ENCODE results near the gene BSND. TPM values are rescaled to one million over a fixed set of nuclear protein-coding genes. Genes with fewer than 3 reads are reported as not detected.

The BSND gene
- total and polyA plus RNA-seq, 5 donors from 2014 or later: not detected

- no peak overlapping the region for H3K4me3 Mint-ChIP-seq
- DNase-seq: no peak
- H3K27ac Mint-ChIP-seq: no peak overlapping the region
- H3K9me3 ChIP-seq (ENCODE audit: control insufficient read depth in 2 of 2, low read length in 2 of 2): no peaks in the 10 kb centered on the region
- H3K4me3 ChIP-seq (ENCODE audit: low read depth, low read length): no peak overlapping the region
- H3K9me3 Mint-ChIP-seq: peaks cover 0 to 1% (median 0%) of the 10 kb centered on the region in 7 donors
- no peak for ATAC-seq (ENCODE audit: low read depth in 2 of 2)
- no peaks in the 10 kb centered on the region for H3K4me1 ChIP-seq (ENCODE audit: control insufficient read depth, insufficient read depth, low read length, poor library complexity, severe bottlenecking)
- H3K27me3 ChIP-seq (ENCODE audit: control insufficient read depth, insufficient read depth, low read length): no peaks in the 10 kb centered on the region
- no peak overlapping the region for H3K27ac ChIP-seq (ENCODE audit: insufficient read depth, low read length, poor library complexity, severe bottlenecking)
- H3K27me3 Mint-ChIP-seq: peaks cover 5% of the 10 kb centered on the region
- no peaks in the 10 kb centered on the region for H3K36me3 ChIP-seq (ENCODE audit: control insufficient read depth, insufficient read depth, low read length)
- no peaks in the 10 kb centered on the region for H3K36me3 Mint-ChIP-seq
- H3K4me1 Mint-ChIP-seq: no peaks in the 10 kb centered on the region
Measured at GRCh38 chr1:55047611-55048010, 48.9 kb downstream of the BSND start.

GRCh38 chr1:55048453-55049270 lies 49.9 kb downstream of the BSND start:
- peaks cover 0 to 1% (median 0%) of the 10 kb centered on the region in 7 donors for H3K9me3 Mint-ChIP-seq
- DNase-seq: no peak
- H3K36me3 Mint-ChIP-seq: no peaks in the 10 kb centered on the region
- Histone ChIP-seq H3K4me3 (ENCODE audit: low read depth, low read length) (no peak overlapping the region), H3K4me1 (ENCODE audit: control insufficient read depth, insufficient read depth, low read length, poor library complexity, severe bottlenecking) (no peaks in the 10 kb centered on the region), H3K27ac (ENCODE audit: insufficient read depth, low read length, poor library complexity, severe bottlenecking) (no peak overlapping the region), H3K9me3 (ENCODE audit: control insufficient read depth in 2 of 2, low read length in 2 of 2) (no peaks in the 10 kb centered on the region), H3K36me3 (ENCODE audit: control insufficient read depth, insufficient read depth, low read length) (no peaks in the 10 kb centered on the region), H3K27me3 (ENCODE audit: control insufficient read depth, insufficient read depth, low read length) (no peaks in the 10 kb centered on the region)
- H3K4me1 Mint-ChIP-seq: no peaks in the 10 kb centered on the region
- ATAC-seq (ENCODE audit: low read depth in 2 of 2): no peak
- H3K27me3 Mint-ChIP-seq: no peaks in the 10 kb centered on the region
- H3K4me3 Mint-ChIP-seq: no peak overlapping the region
- no peak overlapping the region for H3K27ac Mint-ChIP-seq

DNA sequence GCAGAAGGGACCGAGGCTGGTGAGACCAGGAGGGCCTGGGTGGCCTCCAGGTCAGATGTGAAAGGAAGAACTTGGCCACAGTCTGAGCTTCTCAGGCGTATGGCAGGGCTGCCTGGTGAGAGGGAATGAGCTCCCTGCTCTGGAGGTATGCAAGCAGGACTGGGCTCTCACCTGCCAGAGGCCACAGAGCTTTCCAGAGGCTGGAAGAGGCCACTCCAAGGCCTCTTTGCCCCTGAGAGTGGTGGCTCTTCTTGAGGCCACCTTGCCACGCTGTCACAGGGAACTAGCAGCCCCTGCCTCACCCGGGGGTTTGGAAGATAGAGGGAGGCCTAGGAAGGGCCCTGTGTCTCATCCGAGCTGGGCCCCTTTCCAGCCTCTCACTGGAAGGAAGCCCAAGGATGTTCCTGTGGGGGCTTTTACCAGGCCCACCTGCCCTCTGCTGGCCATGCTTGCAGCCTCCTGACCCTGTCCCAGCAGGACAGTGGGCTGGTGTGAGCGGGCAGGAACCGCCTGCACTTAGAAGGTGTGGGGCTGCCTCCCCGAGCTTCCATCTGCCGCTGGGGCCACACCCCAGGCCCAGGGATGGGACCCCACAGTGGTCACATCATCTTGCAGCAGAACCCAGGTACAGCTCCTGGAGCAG lies 50.7 kb downstream of the BSND start:
- Histone ChIP-seq H3K36me3 (ENCODE audit: control insufficient read depth, insufficient read depth, low read length) (no peaks in the 10 kb centered on the region), H3K27ac (ENCODE audit: insufficient read depth, low read length, poor library complexity, severe bottlenecking) (no peak overlapping the region), H3K27me3 (ENCODE audit: control insufficient read depth, insufficient read depth, low read length) (no peaks in the 10 kb centered on the region), H3K4me1 (ENCODE audit: control insufficient read depth, insufficient read depth, low read length, poor library complexity, severe bottlenecking) (no peaks in the 10 kb centered on the region), H3K4me3 (ENCODE audit: low read depth, low read length) (no peak overlapping the region), H3K9me3 (ENCODE audit: control insufficient read depth in 2 of 2, low read length in 2 of 2) (no peaks in the 10 kb centered on the region)
- no peak overlapping the region for H3K4me3 Mint-ChIP-seq
- H3K27me3 Mint-ChIP-seq: no peaks in the 10 kb centered on the region
- DNase-seq (no peak), ATAC-seq (ENCODE audit: low read depth in 2 of 2) (no peak)
- peaks cover 0 to 1% (median 0%) of the 10 kb centered on the region in 7 donors for H3K9me3 Mint-ChIP-seq
- no peaks in the 10 kb centered on the region for H3K4me1 Mint-ChIP-seq
- no peak overlapping the region for H3K27ac Mint-ChIP-seq
- H3K36me3 Mint-ChIP-seq: no peaks in the 10 kb centered on the region

- no peak overlapping the region for H3K4me3 ChIP-seq (ENCODE audit: low read depth, low read length)
- no peaks in the 10 kb centered on the region for H3K36me3 ChIP-seq (ENCODE audit: control insufficient read depth, insufficient read depth, low read length)
- no peak for ATAC-seq (ENCODE audit: low read depth in 2 of 2)
- H3K4me1 Mint-ChIP-seq: no peaks in the 10 kb centered on the region
- H3K27me3 ChIP-seq (ENCODE audit: control insufficient read depth, insufficient read depth, low read length): no peaks in the 10 kb centered on the region
- H3K36me3 Mint-ChIP-seq: no peaks in the 10 kb centered on the region
- H3K9me3 Mint-ChIP-seq: peaks cover 0 to 1% (median 0%) of the 10 kb centered on the region in 7 donors
- H3K27ac Mint-ChIP-seq: no peak overlapping the region
- H3K4me1 ChIP-seq (ENCODE audit: control insufficient read depth, insufficient read depth, low read length, poor library complexity, severe bottlenecking): no peaks in the 10 kb centered on the region
- H3K27ac ChIP-seq (ENCODE audit: insufficient read depth, low read length, poor library complexity, severe bottlenecking): no peak overlapping the region
- H3K27me3 Mint-ChIP-seq: no peaks in the 10 kb centered on the region
- no peaks in the 10 kb centered on the region for H3K9me3 ChIP-seq (ENCODE audit: control insufficient read depth in 2 of 2, low read length in 2 of 2)
- H3K4me3 Mint-ChIP-seq: no peak overlapping the region
- no peak for DNase-seq
Measured at GRCh38 chr1:55049914-55050278, 51.2 kb downstream of the BSND start.

GRCh38 chr1:55050283-55050682 lies 51.5 kb downstream of the BSND start:
- H3K4me1 ChIP-seq (ENCODE audit: control insufficient read depth, insufficient read depth, low read length, poor library complexity, severe bottlenecking): no peaks in the 10 kb centered on the region
- no peaks in the 10 kb centered on the region for H3K36me3 ChIP-seq (ENCODE audit: control insufficient read depth, insufficient read depth, low read length)
- ATAC-seq (ENCODE audit: low read depth in 2 of 2) (no peak), DNase-seq (no peak)
- Mint-ChIP-seq H3K27ac (no peak overlapping the region), H3K9me3 (peaks cover 0 to 1% (median 0%) of the 10 kb centered on the region in 7 donors), H3K27me3 (no peaks in the 10 kb centered on the region), H3K4me3 (no peak overlapping the region), H3K36me3 (no peaks in the 10 kb centered on the region), H3K4me1 (no peaks in the 10 kb centered on the region)
- H3K4me3 ChIP-seq (ENCODE audit: low read depth, low read length): no peak overlapping the region
- H3K9me3 ChIP-seq (ENCODE audit: control insufficient read depth in 2 of 2, low read length in 2 of 2): no peaks in the 10 kb centered on the region
- H3K27ac ChIP-seq (ENCODE audit: insufficient read depth, low read length, poor library complexity, severe bottlenecking): no peak overlapping the region
- H3K27me3 ChIP-seq (ENCODE audit: control insufficient read depth, insufficient read depth, low read length): no peaks in the 10 kb centered on the region

DNA sequence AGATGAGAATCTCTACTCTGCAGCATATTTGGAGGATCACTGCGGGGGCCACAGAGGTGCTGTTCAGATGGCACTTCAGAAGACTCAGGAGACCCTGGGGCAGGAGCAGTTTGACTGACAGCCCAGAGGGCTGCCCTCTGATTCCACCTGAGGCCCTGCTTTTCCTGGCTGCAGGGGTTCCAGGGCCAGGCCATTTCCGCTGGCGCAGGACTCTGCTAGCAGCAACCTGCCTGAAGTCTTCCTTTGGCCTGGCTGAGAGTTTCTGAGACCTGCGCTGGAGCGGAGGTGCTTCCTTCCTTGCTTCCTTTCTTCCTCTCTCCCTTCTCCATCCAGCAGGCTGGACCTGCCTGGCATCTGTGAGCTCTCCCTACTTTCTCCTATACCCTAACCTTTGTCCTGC lies 52.4 kb downstream of the BSND start:
- Histone ChIP-seq H3K27ac (ENCODE audit: insufficient read depth, low read length, poor library complexity, severe bottlenecking) (no peak overlapping the region), H3K4me3 (ENCODE audit: low read depth, low read length) (no peak overlapping the region), H3K9me3 (ENCODE audit: control insufficient read depth in 2 of 2, low read length in 2 of 2) (no peaks in the 10 kb centered on the region), H3K36me3 (ENCODE audit: control insufficient read depth, insufficient read depth, low read length) (no peaks in the 10 kb centered on the region), H3K27me3 (ENCODE audit: control insufficient read depth, insufficient read depth, low read length) (no peaks in the 10 kb centered on the region), H3K4me1 (ENCODE audit: control insufficient read depth, insufficient read depth, low read length, poor library complexity, severe bottlenecking) (no peaks in the 10 kb centered on the region)
- Mint-ChIP-seq H3K27ac (no peak overlapping the region), H3K36me3 (no peaks in the 10 kb centered on the region), H3K4me1 (no peaks in the 10 kb centered on the region), H3K4me3 (no peak overlapping the region), H3K27me3 (no peaks in the 10 kb centered on the region), H3K9me3 (peaks cover 0 to 1% (median 0%) of the 10 kb centered on the region in 7 donors)
- ATAC-seq (ENCODE audit: low read depth in 2 of 2) (no peak), DNase-seq (no peak)

- H3K27ac Mint-ChIP-seq: no peak overlapping the region
- H3K4me3 Mint-ChIP-seq: no peak overlapping the region
- peaks cover 0 to 1% (median 0%) of the 10 kb centered on the region in 7 donors for H3K9me3 Mint-ChIP-seq
- no peaks in the 10 kb centered on the region for H3K27me3 ChIP-seq (ENCODE audit: control insufficient read depth, insufficient read depth, low read length)
- H3K9me3 ChIP-seq (ENCODE audit: control insufficient read depth in 2 of 2, low read length in 2 of 2): no peaks in the 10 kb centered on the region
- H3K4me3 ChIP-seq (ENCODE audit: low read depth, low read length): no peak overlapping the region
- no peaks in the 10 kb centered on the region for H3K27me3 Mint-ChIP-seq
- no peak for ATAC-seq (ENCODE audit: low read depth in 2 of 2)
- H3K36me3 Mint-ChIP-seq: no peaks in the 10 kb centered on the region
- no peaks in the 10 kb centered on the region for H3K36me3 ChIP-seq (ENCODE audit: control insufficient read depth, insufficient read depth, low read length)
- no peaks in the 10 kb centered on the region for H3K4me1 Mint-ChIP-seq
- no peak overlapping the region for H3K27ac ChIP-seq (ENCODE audit: insufficient read depth, low read length, poor library complexity, severe bottlenecking)
- DNase-seq: no peak
- no peaks in the 10 kb centered on the region for H3K4me1 ChIP-seq (ENCODE audit: control insufficient read depth, insufficient read depth, low read length, poor library complexity, severe bottlenecking)
Measured at GRCh38 chr1:55051621-55052020, 52.9 kb downstream of the BSND start.
